ENCODE measurements around the gene LMTK2. TPM values are rescaled to one million over a fixed set of nuclear protein-coding genes. Genes with fewer than 3 reads are reported as not detected.

Gene LMTK2
- polyA plus RNA-seq, 1 donor from 2014 or later, result 11.9 TPM

GRCh38 chr7:98136423-98136822 lies 29.8 kb downstream of the LMTK2 start:
- no peak for TF ChIP-seq REST (IDR thresholded peaks at IDR 0.05; ENCODE audit: borderline replicate concordance)
- TF ChIP-seq POLR2AphosphoS5 (IDR thresholded peaks at IDR 0.05), result no peak
- TF ChIP-seq EP300 (conservative IDR thresholded peaks at IDR 0.05; ENCODE audit: poor library complexity, severe bottlenecking), result no peak
- H3K4me3 ChIP-seq (ENCODE audit: low read length), result no peak overlapping the region
- no peaks in the 10 kb centered on the region for H3K79me2 ChIP-seq (replicated peaks; ENCODE audit: insufficient read depth, low read length)
- H3K9ac ChIP-seq (ENCODE audit: low read length), result no peak overlapping the region
- no peaks in the 10 kb centered on the region for H4K20me1 ChIP-seq (ENCODE audit: insufficient read depth)
- peaks cover 3% of the 10 kb centered on the region for H3K36me3 ChIP-seq (ENCODE audit: insufficient read depth, low read length)
- no peak overlapping the region for H2AFZ ChIP-seq (ENCODE audit: low read depth, low read length)
- H3F3A ChIP-seq (ENCODE audit: insufficient read depth, low read length, poor library complexity, severe bottlenecking), result no peaks in the 10 kb centered on the region
- no peaks in the 10 kb centered on the region for H3K9me3 ChIP-seq (ENCODE audit: low read length)
- no peak overlapping the region for H3K4me2 ChIP-seq (ENCODE audit: low read length)
- no peaks in the 10 kb centered on the region for H3K9me2 ChIP-seq (ENCODE audit: insufficient read depth, low read length)
- H3K27me3 ChIP-seq (ENCODE audit: insufficient read depth, low read depth, low read length), result no peaks in the 10 kb centered on the region
- H3K27ac ChIP-seq (ENCODE audit: low read length), result no peak overlapping the region

- no peaks in the 10 kb centered on the region for H4K20me1 ChIP-seq (ENCODE audit: insufficient read depth)
- H3K27ac ChIP-seq (ENCODE audit: low read length), result no peak overlapping the region
- no peaks in the 10 kb centered on the region for H3K27me3 ChIP-seq (ENCODE audit: insufficient read depth, low read depth, low read length)
- TF ChIP-seq TAF1 (IDR thresholded peaks at IDR 0.05; ENCODE audit: low read depth), result no peak
- TF ChIP-seq RAD21 (conservative IDR thresholded peaks at IDR 0.05), result no peak
- no peak for TF ChIP-seq REST (IDR thresholded peaks at IDR 0.05; ENCODE audit: borderline replicate concordance)
- no peak for TF ChIP-seq CTCF (IDR thresholded peaks at IDR 0.05; ENCODE audit: poor library complexity, severe bottlenecking)
- no peak for TF ChIP-seq EP300 (conservative IDR thresholded peaks at IDR 0.05; ENCODE audit: poor library complexity, severe bottlenecking)
- no peak for TF ChIP-seq MXI1 (conservative IDR thresholded peaks at IDR 0.05; ENCODE audit: poor library complexity, severe bottlenecking)
- TF ChIP-seq SMC3 (conservative IDR thresholded peaks at IDR 0.05; ENCODE audit: poor library complexity), result no peak
- TF ChIP-seq POLR2AphosphoS5 (IDR thresholded peaks at IDR 0.05), result no peak
- no peak for TF ChIP-seq EZH2 (IDR thresholded peaks at IDR 0.05; ENCODE audit: borderline replicate concordance, insufficient read depth, low read length, poor library complexity, severe bottlenecking)
- H3K4me2 ChIP-seq (ENCODE audit: low read length), result no peak overlapping the region
- peaks cover 3% of the 10 kb centered on the region for H3K36me3 ChIP-seq (ENCODE audit: insufficient read depth, low read length)
- no peak overlapping the region for H3K9ac ChIP-seq (ENCODE audit: low read length)
- H3K4me3 ChIP-seq (ENCODE audit: low read length), result no peak overlapping the region
- H3K9me2 ChIP-seq (ENCODE audit: insufficient read depth, low read length), result no peaks in the 10 kb centered on the region
- no peak overlapping the region for H2AFZ ChIP-seq (ENCODE audit: low read depth, low read length)
- no peaks in the 10 kb centered on the region for H3K9me3 ChIP-seq (ENCODE audit: low read length)
- H3F3A ChIP-seq (ENCODE audit: insufficient read depth, low read length, poor library complexity, severe bottlenecking), result no peaks in the 10 kb centered on the region
- no peaks in the 10 kb centered on the region for H3K79me2 ChIP-seq (replicated peaks; ENCODE audit: insufficient read depth, low read length)
Observed at GRCh38 chr7:98137134-98137825, 30.6 kb downstream of the LMTK2 start.

All from neural cell (in vitro differentiated cells).